ENCODE measurements around the gene NAGS.

DNA sequence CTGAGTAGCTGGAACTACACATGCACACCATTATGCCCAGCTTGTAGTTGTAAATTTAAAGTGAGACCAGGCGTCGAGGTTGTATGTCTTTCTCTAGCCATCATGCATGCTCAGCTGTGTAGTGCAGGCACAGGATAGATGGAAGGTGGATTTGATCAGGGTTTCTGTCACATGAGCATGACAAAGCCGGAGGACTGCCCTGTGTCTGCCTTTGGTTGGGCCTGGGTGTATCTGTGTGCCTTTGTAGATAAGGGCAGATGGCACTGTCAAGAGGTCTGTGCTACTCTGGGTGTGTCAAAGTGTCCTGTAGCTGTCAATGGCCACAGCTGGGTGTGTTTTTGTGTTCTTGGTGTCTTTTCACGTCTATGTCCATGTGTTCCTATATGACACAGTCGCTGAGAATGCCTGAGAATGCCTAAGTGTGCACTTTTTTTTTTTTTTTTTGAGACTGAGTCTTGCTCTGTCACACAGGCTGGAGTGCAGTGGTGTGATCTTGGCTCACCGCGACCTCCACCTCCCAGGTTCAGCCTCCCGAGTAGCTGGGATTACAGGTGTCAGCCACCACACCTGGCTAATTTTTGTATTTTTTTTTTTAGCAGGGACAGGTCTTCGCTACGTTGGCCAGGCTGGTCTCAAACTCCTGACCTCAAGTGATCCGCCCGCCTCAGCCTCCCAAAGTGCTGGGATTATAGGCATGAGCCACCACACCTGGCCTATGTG lies 4.1 kb upstream of the NAGS start:
- TF ChIP-seq, protein P1, sequence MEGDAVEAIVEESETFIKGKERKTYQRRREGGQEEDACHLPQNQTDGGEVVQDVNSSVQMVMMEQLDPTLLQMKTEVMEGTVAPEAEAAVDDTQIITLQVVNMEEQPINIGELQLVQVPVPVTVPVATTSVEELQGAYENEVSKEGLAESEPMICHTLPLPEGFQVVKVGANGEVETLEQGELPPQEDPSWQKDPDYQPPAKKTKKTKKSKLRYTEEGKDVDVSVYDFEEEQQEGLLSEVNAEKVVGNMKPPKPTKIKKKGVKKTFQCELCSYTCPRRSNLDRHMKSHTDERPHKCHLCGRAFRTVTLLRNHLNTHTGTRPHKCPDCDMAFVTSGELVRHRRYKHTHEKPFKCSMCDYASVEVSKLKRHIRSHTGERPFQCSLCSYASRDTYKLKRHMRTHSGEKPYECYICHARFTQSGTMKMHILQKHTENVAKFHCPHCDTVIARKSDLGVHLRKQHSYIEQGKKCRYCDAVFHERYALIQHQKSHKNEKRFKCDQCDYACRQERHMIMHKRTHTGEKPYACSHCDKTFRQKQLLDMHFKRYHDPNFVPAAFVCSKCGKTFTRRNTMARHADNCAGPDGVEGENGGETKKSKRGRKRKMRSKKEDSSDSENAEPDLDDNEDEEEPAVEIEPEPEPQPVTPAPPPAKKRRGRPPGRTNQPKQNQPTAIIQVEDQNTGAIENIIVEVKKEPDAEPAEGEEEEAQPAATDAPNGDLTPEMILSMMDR (IDR thresholded peaks at IDR 0.05; ENCODE audit: low read depth, low read length): no peak
- no peak for TF ChIP-seq EZH2phosphoT487 (IDR thresholded peaks at IDR 0.05; ENCODE audit: low read depth)

Data from OCI-LY3 (cell line).